NT2/D1 (cell line): ENCODE measurements around the gene SPACA6.

ENCODE experiments used
- SUZ12 ChIP-seq: IDR thresholded peaks from 2 replicates; pipeline ENCODE4 v1.6.1; 2011; ENCODE audit not compliant: insufficient read length, insufficient read depth; ENCODE audit errors: extremely low read depth
- ZNF274 ChIP-seq: IDR thresholded peaks from 2 replicates; pipeline ENCODE4 v1.6.1; 2011; ENCODE audit warnings: mild to moderate bottlenecking, low read depth, low read length

DNA sequence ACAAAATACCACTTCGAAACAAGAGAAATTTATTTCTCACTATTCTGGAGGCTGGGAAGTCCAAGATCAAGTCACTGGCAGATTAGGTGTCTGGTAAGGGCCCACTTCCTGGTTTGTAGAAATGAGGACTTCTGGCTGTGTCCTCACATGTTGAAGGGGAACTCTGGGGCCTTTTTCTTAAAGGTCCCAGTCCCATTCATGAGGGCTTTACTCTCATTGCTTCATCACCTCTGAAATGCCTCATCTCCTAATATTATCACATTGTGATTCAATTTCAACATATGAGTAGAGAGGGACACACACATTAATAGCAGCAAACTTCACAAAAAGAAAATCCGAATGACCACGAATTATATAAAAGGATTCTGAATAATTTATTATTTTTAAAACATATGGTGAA, 24.9 kb upstream of the SPACA6 start:
- TF ChIP-seq ZNF274 (no peak), SUZ12 (no peak)
